ENCODE measurements around the gene JPH4. TPM values are rescaled to one million over a fixed set of nuclear protein-coding genes. Genes with fewer than 3 reads are reported as not detected.

Gene JPH4
- total RNA-seq, 1 donor from 2014 or later: 2.0 TPM

DNA sequence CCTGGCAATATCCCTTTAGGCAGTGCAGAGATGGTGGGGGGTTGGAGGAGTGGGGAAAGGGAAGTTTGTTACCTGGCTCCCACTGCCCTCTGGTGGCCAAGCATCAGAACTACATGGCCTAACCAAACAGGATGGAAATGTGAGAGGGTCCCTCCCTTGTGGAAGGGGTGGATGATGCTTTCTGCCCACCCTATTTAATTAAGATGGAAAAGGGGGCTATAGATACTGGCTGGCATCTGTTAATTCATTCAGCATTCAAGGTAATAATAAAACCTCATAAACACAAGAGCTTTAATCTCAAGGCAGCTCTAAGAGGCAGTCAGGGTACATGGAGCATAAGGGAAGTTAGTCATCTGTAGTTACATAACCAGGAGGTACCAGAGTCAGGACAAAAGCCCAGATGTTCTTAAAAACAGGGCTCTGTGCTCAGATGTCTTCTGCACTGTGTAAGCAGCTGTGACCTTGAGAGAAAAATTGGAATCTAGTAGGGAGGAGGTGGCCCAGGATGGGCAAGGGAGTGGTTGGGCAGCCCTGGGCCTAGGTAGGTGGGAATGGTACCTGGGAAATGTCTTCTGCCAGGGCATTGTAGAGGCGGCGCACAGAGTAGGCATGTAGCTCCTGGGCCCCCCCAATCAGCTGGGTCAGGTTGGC lies 15.6 kb downstream of the JPH4 start:
- TF ChIP-seq, protein P1, sequence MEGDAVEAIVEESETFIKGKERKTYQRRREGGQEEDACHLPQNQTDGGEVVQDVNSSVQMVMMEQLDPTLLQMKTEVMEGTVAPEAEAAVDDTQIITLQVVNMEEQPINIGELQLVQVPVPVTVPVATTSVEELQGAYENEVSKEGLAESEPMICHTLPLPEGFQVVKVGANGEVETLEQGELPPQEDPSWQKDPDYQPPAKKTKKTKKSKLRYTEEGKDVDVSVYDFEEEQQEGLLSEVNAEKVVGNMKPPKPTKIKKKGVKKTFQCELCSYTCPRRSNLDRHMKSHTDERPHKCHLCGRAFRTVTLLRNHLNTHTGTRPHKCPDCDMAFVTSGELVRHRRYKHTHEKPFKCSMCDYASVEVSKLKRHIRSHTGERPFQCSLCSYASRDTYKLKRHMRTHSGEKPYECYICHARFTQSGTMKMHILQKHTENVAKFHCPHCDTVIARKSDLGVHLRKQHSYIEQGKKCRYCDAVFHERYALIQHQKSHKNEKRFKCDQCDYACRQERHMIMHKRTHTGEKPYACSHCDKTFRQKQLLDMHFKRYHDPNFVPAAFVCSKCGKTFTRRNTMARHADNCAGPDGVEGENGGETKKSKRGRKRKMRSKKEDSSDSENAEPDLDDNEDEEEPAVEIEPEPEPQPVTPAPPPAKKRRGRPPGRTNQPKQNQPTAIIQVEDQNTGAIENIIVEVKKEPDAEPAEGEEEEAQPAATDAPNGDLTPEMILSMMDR (IDR thresholded peaks at IDR 0.05): peak; percentile 82
- Mint-ChIP-seq H3K4me3 (no peak overlapping the region), H3K4me1 (peaks cover 26% of the 10 kb centered on the region), H3K36me3 (ENCODE audit: low read depth) (peaks cover 74% of the 10 kb centered on the region), H3K27me3 (no peaks in the 10 kb centered on the region), H3K9me3 (no peaks in the 10 kb centered on the region), H3K27ac (no peak overlapping the region)
- peak; percentile 38 for ATAC-seq (ENCODE audit: low read depth)
- ChIA-PET POLR2A (interaction anchor here (1.0 to 2.0 kb wide), 3 partner anchors 12 to 261 kb away, joined by 3 to 13 read pairs (median 3); partner anchors contain the start of genes PPP1R3E and ZFHX2), CTCF (interaction anchor here (0.6 to 1.9 kb wide), 7 partner anchors 11 to 546 kb away, joined by 3 to 32 read pairs (median 4); partner anchors contain the start of gene ZFHX2)
- intact Hi-C loops (cut with micrococcal nuclease): loop anchor here (1.0 kb wide), 4 partner anchors 24 to 298 kb away; no protein-coding TSS in a partner anchor
- DNase-seq: peak; percentile 52

DNA sequence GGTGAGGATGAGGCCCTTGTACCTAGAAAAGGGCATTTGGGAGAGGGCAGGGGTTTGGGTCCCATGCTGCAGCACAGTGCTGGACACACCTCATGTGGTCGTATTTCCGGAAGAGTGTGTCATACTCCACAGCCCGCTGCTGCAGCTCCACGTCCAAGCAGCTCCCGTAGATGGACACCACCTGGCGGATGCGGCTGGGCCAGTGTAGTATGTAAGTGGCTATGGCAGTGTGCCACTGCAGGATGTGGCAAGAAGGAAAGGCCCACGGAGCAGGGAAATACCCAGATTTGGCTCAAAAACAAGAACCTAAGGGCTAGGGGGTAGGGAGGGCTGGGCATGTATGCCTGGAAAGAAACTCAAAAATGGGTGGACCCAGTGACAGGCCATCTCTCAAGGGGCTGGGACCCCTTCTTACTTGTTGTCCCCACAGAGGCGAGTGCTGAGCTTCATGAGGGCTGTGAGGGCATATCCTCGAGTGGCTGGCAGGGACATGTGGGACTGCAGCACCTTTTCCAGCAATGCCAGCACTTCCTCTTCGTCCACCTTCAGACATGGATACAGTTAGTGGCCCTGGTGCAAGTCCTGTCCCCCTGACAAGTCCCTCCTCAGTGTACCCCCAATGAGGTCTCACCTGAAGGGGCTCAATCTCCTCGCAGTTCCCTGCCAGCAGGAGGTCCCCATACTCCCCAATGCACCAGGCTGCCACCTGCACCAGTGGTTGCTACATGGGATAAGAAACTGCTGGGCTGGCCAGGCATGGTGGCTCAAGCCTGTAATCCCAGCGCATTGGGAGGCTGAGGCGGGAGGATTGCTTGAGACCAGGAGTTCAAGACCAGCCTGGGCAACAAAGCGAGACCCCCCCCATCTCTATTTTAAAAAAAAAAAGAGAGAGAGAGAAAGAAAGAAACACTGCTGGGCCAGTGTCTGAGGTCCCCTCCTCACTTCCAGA lies 16.4 kb downstream of the JPH4 start:
- ChIA-PET POLR2A (interaction anchor here (1.0 to 2.8 kb wide), 4 partner anchors 11 to 260 kb away, joined by 3 to 15 read pairs (median 8); partner anchors contain the start of genes PPP1R3E and ZFHX2), CTCF (interaction anchor here (1.0 to 4.9 kb wide), 8 partner anchors 11 to 235 kb away, joined by 3 to 128 read pairs (median 4); partner anchors contain the start of gene ZFHX2)
- intact Hi-C loops (cut with micrococcal nuclease): loop anchor here (1.0 kb wide), 4 partner anchors 23 to 297 kb away; no protein-coding TSS in a partner anchor
- DNase-seq: no peak
- TF ChIP-seq, protein P1 (IDR thresholded peaks at IDR 0.05): no peak
- H3K4me3 Mint-ChIP-seq: no peak overlapping the region
- H3K36me3 Mint-ChIP-seq (ENCODE audit: low read depth): peaks cover 72% of the 10 kb centered on the region
- no peak for ATAC-seq (ENCODE audit: low read depth)
- no peaks in the 10 kb centered on the region for H3K9me3 Mint-ChIP-seq
- H3K27me3 Mint-ChIP-seq: no peaks in the 10 kb centered on the region
- H3K27ac Mint-ChIP-seq: no peak overlapping the region
- peaks cover 25% of the 10 kb centered on the region for H3K4me1 Mint-ChIP-seq

DNA sequence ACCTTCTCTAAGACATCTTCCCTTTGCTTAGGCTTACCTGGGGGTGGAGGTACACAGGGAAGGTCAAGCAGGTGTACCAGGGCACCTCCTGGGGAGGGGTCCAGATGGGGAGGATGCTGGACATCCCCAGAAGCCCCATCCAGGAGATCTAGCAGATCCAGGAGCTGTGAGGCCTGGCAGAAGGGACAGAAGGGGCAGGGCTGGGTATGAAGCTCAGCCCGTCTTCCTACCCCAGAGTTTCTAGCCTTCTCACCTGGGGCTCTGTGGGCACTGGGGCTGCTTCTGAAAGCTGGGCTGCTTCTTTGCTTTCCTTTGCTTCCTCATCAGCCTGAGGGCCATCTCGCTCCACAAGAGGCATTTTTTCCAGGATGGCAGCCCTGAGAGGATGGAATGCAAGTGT lies 17.3 kb downstream of the JPH4 start:
- no peaks in the 10 kb centered on the region for H3K27me3 Mint-ChIP-seq
- H3K27ac Mint-ChIP-seq: no peak overlapping the region
- ATAC-seq (ENCODE audit: low read depth) (no peak), DNase-seq (no peak)
- peaks cover 28% of the 10 kb centered on the region for H3K4me1 Mint-ChIP-seq
- H3K4me3 Mint-ChIP-seq: no peak overlapping the region
- peaks cover 71% of the 10 kb centered on the region for H3K36me3 Mint-ChIP-seq (ENCODE audit: low read depth)
- ChIA-PET CTCF (interaction anchor here (0.9 to 4.9 kb wide), 5 partner anchors 9 to 234 kb away, joined by 3 to 128 read pairs (median 5); partner anchors contain the start of gene ZFHX2), POLR2A (interaction anchor here (0.6 to 2.8 kb wide), 6 partner anchors 10 to 634 kb away, joined by 3 to 15 read pairs (median 6); partner anchors contain the start of genes PABPN1, TM9SF1 and ZFHX2)
- TF ChIP-seq, protein P1 (IDR thresholded peaks at IDR 0.05): no peak
- no peaks in the 10 kb centered on the region for H3K9me3 Mint-ChIP-seq
- intact Hi-C loops (cut with micrococcal nuclease): no loop called here

DNA sequence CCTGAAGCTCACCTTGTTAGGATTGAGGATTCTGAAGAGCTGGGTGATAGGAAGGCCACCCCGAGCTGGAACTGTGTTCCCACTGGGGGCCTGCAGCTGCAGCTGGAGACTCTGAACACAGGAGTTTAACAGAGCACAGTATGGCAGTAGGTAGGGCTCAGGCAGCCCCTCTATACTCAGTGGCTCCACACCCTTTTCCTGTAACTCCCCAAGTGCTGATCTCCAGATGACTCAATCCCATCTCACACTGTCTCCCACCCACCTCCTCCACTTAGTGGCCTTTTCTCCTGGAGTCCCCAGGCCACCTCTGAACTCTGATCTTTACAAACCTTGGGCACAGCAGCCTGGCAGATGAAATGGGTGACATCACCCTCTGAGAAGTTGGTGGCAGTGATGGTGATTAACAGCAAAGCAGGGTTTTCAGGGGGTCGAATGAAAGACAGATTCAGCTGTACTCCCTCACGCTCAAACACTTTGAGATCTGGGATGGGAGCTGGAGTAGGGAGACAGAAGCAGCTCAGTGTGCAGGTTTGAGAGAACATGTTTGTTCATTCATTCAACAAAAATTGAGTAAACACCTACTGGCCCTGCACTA lies 18.6 kb downstream of the JPH4 start:
- Mint-ChIP-seq H3K4me1 (peaks cover 31% of the 10 kb centered on the region), H3K27me3 (no peaks in the 10 kb centered on the region), H3K36me3 (ENCODE audit: low read depth) (peaks cover 64% of the 10 kb centered on the region), H3K4me3 (no peak overlapping the region), H3K27ac (no peak overlapping the region), H3K9me3 (no peaks in the 10 kb centered on the region)
- intact Hi-C loops (cut with micrococcal nuclease): loop anchor here (5.0 to 10.0 kb wide), 6 partner anchors 438 to 885 kb away; partner anchors contain the start of genes ACIN1, ADCY4, C14orf119 and PCK2
- DNase-seq (no peak), ATAC-seq (ENCODE audit: low read depth) (no peak)
- ChIA-PET CTCF (interaction anchor here (0.7 to 4.9 kb wide), 9 partner anchors 8 to 233 kb away, joined by 3 to 128 read pairs (median 5); partner anchors contain the start of gene ZFHX2), POLR2A (interaction anchor here (1.1 to 2.8 kb wide), 4 partner anchors 9 to 554 kb away, joined by 3 to 15 read pairs (median 3); partner anchors contain the start of genes ACIN1, C14orf119, DCAF11 and NRL)
- TF ChIP-seq, protein P1 (IDR thresholded peaks at IDR 0.05): no peak

Data from activated B cell treated with CpG ODN at 0.5 μM for 24 hours (primary cell).